Tibial nerve (tissue), 4 donors: ENCODE results near the gene SAP30L.

Source experiments
- CTCF ChIP-seq, 5 experiments: fragments of 200-600 bp in 3 of 5; fragments of 450-650 bp in 2 of 5; sonication (generic) in 3 of 5; IDR thresholded peaks; one replicate each; pipeline ENCODE4 v1.5.1; 2016 to 2019; ENCODE audit warnings: antibody characterized with exemption in 5 of 5, mild to moderate bottlenecking in 3 of 5, moderate library complexity in 2 of 5
- EP300 ChIP-seq, 2 donors: sonication (generic); formaldehyde crosslinking; IDR thresholded peaks; one replicate each; pipeline ENCODE4 v1.6.1; 2017; ENCODE audit warnings: antibody characterized with exemption in 2 of 2, mild to moderate bottlenecking in 1 of 2
- POLR2A ChIP-seq, 2 donors: fragments of 450-650 bp; IDR thresholded peaks; one replicate each; pipeline ENCODE4 v1.6.1; 2017; ENCODE audit warnings: antibody characterized with exemption in 2 of 2, mild to moderate bottlenecking in 2 of 2, moderate library complexity in 2 of 2

- no peak for TF ChIP-seq CTCF (IDR thresholded peaks at IDR 0.05)
- TF ChIP-seq POLR2A (IDR thresholded peaks at IDR 0.05) = no peak
- no peak for TF ChIP-seq EP300 (IDR thresholded peaks at IDR 0.05)
These were observed 41.9 kb upstream of the SAP30L start for GRCh38 chr5:154403776-154404387.
